GM21619 (cell line): ENCODE results near the gene MAB21L1.

Source experiments
- ATAC-seq: cut with Tn5 transposase; IDR thresholded peaks from one replicate; pipeline ENCODE4 v1.9.1; 2021; ENCODE audit not compliant: unreplicated experiment

The MAB21L1 gene

DNA sequence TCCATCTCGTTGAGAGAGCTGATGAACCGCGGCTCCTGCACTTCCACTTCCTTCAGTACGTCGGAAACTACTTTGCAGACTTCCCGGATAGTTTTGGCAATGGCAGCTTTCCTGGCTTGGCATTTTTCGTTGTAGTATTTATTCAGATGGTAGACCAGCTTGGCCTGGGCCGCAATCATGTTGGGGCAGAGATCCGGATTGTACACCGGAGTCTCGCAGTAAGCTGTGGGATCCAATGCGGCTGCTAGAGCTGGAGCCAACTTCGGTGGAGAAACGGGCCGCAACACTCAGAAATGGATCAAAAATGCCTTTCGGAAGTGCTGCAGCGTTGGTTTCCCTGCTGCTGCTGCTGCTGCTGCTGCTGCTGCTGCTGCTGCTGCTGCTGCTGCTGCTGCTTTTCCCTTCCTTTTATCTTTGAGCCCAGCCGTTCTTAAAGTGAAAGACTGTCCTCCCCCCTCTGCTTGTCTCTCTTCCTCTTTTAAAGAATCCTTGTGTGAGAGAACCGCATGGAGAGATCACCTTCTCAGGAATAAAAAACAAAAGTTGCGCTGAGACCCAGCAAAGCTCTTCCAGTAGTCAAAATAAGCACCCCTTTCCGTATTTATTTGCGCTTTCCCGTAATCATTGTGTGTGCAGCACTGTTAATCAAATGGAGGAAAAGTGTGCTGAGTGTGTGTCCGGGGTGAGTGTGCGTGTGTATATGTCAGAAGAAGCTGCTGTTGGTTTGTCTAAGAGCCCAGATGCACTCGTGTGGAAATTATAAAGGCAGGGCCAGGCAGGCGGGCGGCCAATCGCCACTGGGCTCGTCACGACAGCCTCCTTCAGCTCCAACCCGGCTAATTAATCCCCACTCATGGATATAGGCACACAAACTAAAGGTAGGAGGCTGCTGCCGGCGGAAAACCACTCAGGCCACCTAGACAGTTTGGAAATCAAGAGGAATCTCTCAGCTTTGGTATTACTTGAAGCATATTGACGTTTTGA lies at the start of gene MAB21L1:
TSS of gene MAB21L1 (minus strand) at position 730 of the 984 bp plus-strand sequence. CDS start at position 179, 551 bp downstream.
- no peak for ATAC-seq

DNA sequence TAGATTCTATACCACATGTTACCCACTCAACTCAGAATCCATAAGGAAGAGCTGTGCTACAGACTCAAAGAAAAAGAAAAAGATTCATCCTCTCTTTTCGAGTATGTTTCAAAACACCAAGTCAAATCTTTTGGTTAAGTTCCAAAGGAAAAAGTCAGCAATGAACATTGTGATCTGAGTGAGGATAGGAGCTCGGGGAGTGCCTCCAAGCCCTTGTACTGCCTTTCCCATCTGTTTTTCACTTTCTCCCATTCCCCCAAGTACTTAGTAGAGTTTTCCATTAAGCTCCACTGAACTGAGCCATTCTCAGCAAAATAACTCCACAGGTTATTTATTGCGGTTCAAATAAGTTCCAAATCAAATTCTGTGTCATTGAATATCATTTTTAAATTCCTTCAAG lies 47.7 kb upstream of the MAB21L1 start:
- no peak for ATAC-seq

DNA sequence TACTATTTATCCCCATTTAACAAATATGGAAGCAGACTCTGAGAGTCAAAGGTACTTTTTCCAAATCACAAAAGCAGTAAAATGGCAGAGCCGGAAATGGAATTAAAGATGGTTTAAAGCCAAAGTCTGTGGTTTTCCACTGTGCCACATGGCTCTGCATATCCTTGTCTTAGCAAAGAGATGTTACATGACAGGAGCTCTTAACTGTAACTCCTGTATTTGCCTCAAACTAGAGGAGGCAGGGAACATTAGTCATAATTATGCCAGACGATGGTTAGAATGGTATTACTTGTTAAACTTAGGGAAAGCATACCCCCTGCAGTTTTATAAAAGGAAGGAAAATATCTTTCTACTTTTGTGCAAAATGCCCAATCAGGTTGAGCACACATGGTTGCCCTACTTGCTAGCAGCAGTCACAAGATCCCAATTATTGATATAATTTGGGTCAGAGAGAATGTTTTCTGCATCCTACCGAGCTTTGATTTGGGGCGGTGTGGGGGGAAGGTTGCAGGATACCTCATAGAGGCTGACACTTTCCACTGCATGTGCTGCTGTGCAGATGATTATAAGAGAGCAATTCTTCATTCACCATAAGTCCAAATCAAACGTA lies 42.0 kb upstream of the MAB21L1 start:
- no peak for ATAC-seq

DNA sequence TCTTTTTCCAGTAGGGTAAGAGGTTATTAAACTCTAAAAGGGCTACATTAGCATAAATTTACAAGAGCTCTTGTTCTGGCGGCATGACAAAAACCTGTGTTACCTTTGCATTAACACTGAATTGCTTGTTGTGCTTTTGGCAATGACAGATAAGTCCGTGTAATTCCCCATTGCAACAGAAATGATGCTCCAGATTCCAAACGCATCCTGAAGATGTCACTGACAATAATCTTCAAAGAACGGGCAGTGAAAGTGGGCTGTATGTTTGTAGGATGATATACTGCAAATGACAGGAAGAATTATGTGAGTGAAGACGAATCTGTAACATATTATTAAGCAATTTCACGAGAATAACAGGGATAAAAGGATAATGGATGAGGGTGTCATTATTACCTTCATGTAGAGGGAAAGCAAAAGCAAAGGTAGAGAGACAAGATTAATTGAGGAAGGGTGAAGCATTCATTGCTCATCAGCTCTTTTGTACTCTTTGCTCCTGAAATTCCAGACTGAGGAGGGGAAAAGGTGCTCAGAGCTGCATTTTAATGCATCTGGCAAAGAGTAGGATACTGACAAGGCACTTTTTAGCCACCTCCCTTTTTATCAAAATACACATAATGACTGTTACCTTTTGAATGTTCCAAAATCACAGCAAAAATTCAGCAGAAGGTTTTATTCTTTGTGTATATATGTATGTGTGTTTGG lies 38.5 kb upstream of the MAB21L1 start:
- no peak for ATAC-seq

DNA sequence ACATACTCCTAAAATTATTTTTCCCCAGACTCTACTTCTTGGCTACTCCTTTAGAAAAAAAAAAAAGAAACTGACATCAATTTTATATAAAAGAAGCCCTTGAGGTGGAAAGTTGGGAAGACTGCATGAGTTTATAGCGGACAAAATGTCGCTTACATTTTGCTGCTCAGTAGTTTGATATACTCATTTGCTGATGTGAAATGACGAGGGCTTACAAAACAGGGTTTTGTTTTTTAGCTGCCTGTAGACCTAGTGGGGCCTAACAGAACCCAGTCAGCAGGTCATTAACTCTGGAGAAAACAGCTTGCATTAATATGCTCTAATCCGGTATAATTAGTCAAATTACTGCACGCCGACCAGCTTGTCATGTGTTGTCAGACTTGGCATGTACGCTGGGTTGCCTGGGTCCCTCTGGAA lies 37.6 kb upstream of the MAB21L1 start:
- ATAC-seq, result no peak

DNA sequence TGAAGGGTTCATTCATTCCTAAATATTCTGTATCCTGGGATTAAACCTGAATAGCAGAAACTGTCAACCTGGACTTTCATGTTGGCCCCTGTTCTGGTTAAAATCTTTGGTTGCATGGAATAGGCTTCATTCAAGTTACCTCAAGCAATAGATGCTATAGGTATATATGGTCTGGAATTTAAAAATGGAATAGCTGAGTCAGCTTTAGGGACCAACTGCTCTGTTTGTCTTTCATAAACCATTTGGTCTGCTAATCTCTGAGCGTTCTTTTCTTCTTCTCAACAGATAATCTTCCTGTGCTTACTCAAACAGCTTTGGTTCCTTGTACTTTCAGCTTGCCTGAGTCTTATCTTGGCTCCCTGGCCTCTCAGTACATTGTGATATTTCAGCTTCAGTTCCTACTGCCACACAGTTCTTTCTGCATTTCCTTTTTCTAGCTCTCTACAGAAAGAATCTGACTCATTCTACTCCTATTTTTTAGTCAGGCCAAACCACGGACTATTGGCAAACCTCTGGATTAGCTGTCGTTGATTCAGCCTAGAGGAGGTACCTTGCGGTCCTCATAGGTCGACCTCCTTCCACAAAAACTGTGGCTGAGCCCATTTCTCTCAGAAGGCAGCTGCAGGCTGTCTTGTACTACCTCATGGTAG lies 35.9 kb upstream of the MAB21L1 start:
- no peak for ATAC-seq

DNA sequence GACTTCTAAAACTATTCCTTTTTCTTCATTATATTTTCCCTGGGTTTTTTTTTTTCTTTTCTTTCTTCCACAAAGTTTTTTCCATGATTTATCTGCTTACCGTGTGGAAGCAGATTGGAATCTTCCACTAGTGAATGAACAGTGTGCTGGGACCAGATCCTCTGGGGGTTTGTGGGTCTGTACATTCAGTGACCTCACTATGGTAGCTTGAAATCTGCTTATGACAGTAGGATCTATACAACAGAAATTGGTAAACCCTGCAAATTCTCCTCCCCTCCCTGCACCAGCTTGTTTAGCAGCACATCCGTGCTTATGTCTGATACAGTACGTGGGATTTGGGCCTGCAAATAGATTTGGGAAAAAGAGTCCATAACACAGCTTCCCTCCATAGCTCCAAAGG lies 26.0 kb upstream of the MAB21L1 start:
- no peak for ATAC-seq

DNA sequence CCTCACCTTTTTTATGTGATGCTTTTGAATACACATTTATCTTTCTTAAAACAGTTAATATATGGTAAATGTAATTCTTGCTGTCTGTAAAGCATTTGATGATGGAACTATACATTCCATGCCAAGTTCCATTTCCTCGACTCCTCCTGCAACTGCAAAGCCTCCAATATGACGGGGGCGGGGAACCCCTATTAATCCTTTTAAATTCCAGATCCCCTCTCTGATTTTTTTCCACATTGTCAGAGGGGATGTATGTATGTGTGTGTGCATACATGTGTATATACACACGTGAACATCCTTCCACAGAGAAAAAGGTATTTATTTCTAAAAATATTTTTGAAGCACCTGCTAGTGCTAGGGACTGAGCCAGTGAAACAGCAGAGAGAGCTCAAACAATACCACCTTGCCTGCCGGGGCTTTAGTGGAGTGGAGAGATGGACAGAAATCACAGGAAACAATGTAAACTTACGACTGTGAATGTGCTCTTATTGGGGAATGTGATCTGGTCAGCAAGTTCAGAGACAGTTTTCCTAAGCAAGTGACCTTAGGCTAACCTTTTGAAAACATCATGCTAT lies 25.3 kb upstream of the MAB21L1 start:
- ATAC-seq, result no peak

DNA sequence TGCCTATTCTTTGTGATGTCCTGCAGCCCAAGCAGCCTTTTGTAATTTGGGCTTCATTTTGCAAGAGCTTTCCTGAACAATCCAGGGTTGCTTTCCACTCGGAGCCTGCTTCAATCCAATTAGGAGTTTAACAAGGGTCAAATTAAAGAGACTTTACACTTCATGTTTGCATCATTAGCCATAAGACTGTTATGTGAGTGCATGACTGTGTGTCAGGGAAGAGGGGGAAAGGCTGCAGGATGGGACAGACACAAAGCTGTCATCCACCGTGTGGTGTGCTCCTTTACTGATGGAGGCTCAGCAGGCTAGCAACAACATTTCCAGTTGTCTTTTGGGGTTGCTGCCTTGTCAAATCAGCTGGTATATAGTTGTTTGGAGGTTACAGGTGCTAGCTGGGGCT lies 23.7 kb upstream of the MAB21L1 start:
- no peak for ATAC-seq

DNA sequence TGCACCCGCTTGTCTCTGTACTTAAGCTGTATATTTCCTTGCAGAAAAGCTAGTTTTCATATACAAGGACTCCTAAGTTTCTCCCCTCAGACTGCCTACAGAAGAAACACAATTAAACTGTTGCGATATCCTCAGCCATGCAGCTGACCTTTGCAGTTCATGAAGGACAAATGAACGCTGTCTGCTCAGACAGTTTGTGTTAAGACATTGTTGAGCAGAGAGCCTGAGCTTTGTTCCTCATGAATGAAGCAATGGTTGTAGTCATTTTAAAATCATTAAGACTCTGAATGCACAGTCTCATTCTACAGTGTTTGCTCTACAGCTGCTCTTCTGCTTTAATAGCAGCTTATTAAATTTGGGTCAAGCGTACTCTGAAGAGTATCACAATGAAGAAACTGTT lies 23.2 kb upstream of the MAB21L1 start:
- ATAC-seq, result no peak

DNA sequence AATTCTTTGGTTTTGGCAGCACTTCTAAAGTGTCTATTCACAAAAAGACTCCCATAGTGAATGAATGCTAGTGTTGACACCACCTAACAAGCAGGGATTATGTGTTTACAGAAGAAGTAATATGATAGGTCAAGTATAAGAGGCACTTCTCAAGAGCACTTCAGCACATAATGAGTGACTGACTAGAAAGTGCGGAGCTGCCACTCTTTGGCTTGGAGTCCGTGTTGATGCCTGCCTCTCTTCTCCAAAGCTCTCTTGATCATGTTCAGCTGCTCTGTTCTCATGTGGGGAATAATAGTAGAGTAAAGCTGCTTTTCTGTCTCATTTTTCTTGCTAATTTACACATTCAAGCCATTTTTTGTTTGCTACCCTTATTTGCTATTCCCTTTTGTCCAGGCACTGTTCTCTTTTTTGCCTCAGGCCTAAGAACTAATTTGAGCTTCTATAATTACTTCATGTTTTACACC lies 22.7 kb upstream of the MAB21L1 start:
- ATAC-seq, result no peak

DNA sequence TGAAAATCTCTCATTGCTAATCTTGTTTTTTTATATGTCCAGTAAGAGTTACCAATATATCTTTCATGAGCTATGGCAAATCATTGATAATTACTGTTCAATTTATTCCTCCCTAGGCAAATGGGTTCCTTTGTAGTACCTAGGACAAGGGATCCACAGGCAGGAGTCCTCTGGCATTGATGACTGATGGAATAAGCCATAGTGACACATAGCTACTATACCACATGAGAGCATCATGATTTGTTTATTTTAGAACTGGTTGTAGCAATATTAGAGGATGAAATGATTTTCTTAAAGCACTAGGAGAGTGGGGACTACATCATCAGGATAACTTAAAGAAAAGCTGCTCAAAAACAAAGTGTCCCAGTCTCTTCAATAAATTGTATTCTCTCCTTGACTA lies 21.7 kb upstream of the MAB21L1 start:
- no peak for ATAC-seq

DNA sequence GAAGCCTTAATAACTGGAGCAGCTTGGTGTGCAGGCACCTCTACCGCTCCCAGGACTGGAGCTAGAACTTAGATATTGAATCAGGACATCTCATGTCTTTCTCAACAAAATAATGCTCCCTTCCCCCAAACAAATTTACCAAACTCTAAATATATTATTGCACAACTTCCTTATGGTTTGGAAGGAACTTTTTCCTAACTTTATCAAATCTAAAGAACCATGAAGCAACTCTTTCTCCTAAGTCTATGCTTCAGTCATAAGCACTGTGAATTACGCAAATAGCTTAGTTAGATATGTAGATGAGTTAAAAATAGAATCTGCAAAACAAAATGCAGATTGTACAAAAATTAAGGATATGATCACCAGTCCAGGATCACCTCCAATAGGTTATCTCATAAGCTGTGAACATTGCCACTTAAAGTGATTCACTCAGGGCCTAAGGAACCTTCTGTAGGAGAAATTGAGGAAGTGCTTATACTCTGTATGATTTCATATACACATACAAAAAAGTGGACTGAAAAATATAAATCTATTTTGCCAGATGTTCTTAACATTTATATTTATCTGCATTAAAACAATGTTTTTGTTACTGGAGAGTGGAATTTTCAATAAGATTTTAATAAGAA lies 20.4 kb upstream of the MAB21L1 start:
- ATAC-seq, result no peak

DNA sequence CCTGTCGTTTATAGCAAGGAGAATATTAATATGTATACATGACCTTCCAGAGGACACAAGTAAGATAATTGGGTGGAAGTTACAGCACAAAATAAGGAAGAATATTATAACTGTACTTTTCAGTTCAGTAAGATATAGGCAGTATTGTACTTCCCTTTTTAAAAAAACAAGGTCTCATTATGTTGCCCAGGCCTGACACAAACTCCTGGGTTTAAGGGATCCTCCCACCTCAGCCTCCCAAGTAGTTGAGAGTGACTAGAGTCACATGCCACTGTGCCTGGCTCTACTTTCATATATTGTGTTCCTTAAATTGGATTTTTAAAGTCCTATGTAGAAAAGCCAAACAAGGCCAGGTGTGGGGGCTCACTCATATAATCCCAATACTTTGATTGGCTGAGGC lies 19.5 kb upstream of the MAB21L1 start:
- ATAC-seq, result no peak

DNA sequence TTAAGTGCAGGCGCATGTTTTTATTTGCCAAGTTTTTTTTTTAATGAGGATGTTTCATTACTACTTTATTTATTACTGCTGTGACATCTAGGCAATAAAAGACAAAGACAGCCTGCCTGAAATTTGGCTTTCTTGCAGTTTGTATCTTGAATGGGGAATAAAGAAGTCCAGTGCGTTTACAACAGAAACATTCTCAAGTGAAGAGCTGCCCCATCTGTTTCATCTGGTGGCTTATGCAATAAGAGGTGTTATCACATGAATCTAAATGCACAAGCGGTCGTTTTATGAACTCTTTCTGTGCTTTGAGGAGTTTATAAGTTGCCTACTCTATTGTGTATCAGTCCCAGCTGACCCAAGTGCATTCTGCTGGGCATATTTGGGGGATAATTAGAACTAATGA lies 12.6 kb upstream of the MAB21L1 start:
- ATAC-seq, result no peak

DNA sequence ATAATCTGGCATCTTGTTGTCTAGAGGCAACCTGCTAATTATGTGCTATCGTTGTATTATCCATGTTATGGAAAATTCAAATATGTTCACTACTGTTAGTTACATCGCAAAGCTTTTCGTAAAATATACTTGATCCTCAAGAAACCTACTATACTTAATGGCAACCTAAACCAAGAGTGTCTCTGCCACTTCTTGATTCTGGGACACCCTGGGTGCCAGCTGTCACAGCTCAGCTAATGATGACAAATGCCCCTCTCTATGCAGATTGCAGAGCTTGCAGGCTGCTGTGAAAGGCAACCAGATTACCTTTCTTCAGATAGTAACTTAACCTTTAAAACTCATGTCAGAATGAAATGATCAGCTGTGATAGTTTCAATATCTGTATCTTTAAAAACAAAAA lies 8.9 kb upstream of the MAB21L1 start:
- no peak for ATAC-seq

DNA sequence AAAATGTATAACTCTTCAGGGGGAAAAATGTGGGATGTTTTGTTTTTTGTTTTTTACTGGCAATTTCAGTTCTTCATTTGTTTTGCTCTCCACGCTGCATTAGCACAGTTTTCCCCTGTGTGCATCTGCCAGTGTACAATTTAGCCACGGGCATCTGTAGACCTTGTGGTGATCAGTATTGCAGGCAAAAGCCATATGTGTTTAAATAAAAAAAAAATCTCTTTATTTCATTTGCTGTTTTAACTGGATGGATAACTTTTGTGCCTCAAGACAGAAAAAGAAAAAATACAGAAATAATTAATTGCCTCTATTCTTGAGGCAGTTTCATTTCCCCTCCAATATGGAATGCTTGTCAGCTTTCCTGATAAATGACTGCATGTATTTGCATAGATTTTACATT lies 7.9 kb upstream of the MAB21L1 start:
- ATAC-seq, result no peak

DNA sequence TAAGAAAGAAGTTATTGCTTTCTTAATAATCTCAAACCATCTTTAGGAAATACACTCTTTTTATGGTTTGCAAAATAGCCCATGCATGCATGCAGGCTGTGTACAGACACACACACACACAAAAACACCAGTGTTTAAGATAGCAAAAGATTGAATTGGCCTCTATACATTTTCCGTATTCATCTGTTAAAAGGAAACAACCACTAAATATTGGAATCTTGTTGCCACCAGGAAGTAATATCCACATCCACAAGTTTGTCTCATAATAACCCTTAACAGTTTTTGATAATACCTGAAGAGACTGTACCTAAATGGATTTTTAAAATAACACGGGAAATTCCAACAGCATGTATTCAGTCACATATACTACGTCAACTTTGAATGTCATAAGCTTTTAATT lies 7.3 kb upstream of the MAB21L1 start:
- no peak for ATAC-seq

DNA sequence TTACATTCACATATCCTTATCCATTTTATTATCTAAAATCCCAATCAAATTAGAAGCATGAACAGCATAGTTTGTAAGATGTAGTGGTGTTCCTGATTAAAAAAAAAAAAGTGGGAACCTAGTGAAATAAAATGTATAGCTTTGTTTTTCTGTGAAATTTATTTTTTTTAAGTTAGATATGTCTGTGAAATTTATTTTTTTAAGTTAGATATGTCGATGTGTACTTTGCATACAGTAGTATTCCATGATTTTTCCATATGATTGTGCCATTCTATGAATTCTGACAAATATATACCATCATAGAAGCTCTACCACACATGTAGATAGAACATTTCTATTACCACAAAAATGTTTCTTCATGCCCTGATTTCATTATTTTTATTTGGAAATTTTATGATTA lies 6.0 kb upstream of the MAB21L1 start:
- ATAC-seq, result no peak

DNA sequence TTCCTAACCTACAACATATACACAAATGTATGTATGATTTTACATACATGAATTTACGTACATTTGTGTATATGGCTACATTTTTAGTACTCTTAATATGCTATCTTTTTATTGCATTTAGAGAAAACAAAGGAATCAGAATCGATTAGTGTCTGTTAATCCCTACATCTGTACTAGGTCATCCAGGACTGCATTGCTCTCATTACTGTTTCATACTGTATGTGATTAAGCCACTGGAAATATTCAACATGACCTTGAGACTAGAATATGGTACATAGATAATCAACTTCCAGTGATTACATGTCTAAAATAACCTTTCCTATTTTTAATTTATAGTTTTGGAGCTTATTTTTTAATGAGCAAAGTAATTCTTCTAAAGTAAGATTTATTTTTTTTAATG lies 5.3 kb upstream of the MAB21L1 start:
- no peak for ATAC-seq
